Mesendoderm (in vitro differentiated cells): ENCODE results near the gene MSH2.
A peak's percentile ranks its signal among the peaks of the same experiment; 100 is the strongest.

Source experiments
- DNase-seq: peaks from one replicate; pipeline ENCODE4 v3.0.0; 2013
- H2AK5ac ChIP-seq: 2 replicates; pipeline ENCODE4 v1.6.1; 2013; ENCODE audit warnings: low read length, inconsistent platforms
- H2BK120ac ChIP-seq: 2 replicates; pipeline ENCODE4 v1.6.1; 2013; ENCODE audit warnings: low read depth, mild to moderate bottlenecking, low read length, moderate library complexity, mixed read lengths
- H2BK15ac ChIP-seq: replicated peaks from 2 replicates; pipeline ENCODE4 v1.6.1; 2013; ENCODE audit warnings: low read depth, mild to moderate bottlenecking, moderate library complexity
- H2BK5ac ChIP-seq: 2 replicates; pipeline ENCODE4 v1.6.1; 2013; ENCODE audit warnings: low read length, inconsistent platforms
- H3K18ac ChIP-seq: 2 replicates; pipeline ENCODE4 v1.6.1; 2013; ENCODE audit warnings: mild to moderate bottlenecking, low read length, mixed read lengths
- H3K23ac ChIP-seq: one replicate; pipeline ENCODE4 v1.6.1; 2013; ENCODE audit warnings: low read length
- H3K27ac ChIP-seq: 2 replicates; pipeline ENCODE4 v1.5.1; 2013; ENCODE audit warnings: low read depth, mild to moderate bottlenecking, inconsistent platforms, low read length, moderate library complexity
- H3K27me3 ChIP-seq: 2 replicates; pipeline ENCODE4 v1.6.1; 2013; ENCODE audit warnings: low read length, control low read depth, mild to moderate bottlenecking, inconsistent platforms; ENCODE audit not compliant: insufficient read depth, poor library complexity
- H3K36me3 ChIP-seq: 2 replicates; pipeline ENCODE4 v1.6.1; 2013; ENCODE audit warnings: low read length, inconsistent platforms; ENCODE audit not compliant: control insufficient read depth, insufficient read depth
- H3K4ac ChIP-seq: one replicate; pipeline ENCODE4 v1.6.1; 2013; ENCODE audit warnings: low read depth, mild to moderate bottlenecking, low read length, moderate library complexity
- H3K4me1 ChIP-seq: 2 replicates; pipeline ENCODE4 v1.6.1; 2013; ENCODE audit warnings: low read depth, low read length, inconsistent platforms; ENCODE audit not compliant: control insufficient read depth
- H3K4me2 ChIP-seq: 2 replicates; pipeline ENCODE4 v1.6.1; 2013; ENCODE audit warnings: low read length
- H3K4me3 ChIP-seq: 2 replicates; pipeline ENCODE4 v1.5.1; 2013; ENCODE audit warnings: mild to moderate bottlenecking, low read length
- H3K56ac ChIP-seq: one replicate; pipeline ENCODE4 v1.6.1; 2013; ENCODE audit warnings: low read length
- H3K79me1 ChIP-seq: 2 replicates; pipeline ENCODE4 v1.6.1; 2013; ENCODE audit warnings: low read length, inconsistent platforms
- H3K79me2 ChIP-seq: 2 replicates; pipeline ENCODE4 v1.6.1; 2013; ENCODE audit warnings: mild to moderate bottlenecking, low read length; ENCODE audit not compliant: control insufficient read depth, insufficient read depth
- H3K9ac ChIP-seq: 2 replicates; pipeline ENCODE4 v1.6.1; 2013; ENCODE audit warnings: low read length, inconsistent platforms
- H4K5ac ChIP-seq: one replicate; pipeline ENCODE4 v1.6.1; 2013; ENCODE audit warnings: low read length
- H4K8ac ChIP-seq: one replicate; pipeline ENCODE4 v1.6.1; 2013; ENCODE audit warnings: low read depth, mild to moderate bottlenecking, control low read depth, low read length, moderate library complexity
- WGBS: extraction: QIAGEN DNeasy Blood & Tissue Kit; methylation state at CpG from one replicate; pipeline ENCODE4 v1.1.7; 2013; ENCODE audit warnings: low lambda C conversion rate, missing lambda C conversion rate; ENCODE audit not compliant: insufficient coverage; ENCODE audit errors: extremely low coverage; 5-methylcytosine and 5-hydroxymethylcytosine counted together

MSH2 gene

DNA sequence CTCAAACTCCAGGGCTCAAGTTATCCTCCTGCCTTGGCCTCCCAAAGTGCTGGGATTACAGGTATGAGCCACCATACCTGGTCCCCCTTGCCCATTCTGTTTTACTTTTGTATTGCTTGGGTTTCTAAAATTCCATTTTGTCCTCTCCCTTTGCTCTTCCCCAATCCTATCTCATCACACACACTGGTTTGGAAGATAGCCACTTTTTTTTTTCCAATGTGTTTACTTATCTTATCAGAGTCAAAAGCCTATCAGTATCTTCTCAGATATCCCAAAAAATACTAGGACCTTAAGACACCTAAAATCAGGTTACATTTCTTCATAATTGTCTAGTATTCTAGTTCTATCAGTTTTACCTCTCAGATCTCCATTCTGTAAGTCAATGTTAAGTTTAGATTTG lies 56.1 kb downstream of the MSH2 start:
- no peak overlapping the region for H4K5ac ChIP-seq
- peak; percentile 48 for DNase-seq
- H3K79me1 ChIP-seq, result peaks cover 3% of the 10 kb centered on the region
- H2BK5ac ChIP-seq, result no peak overlapping the region
- no peak overlapping the region for H3K23ac ChIP-seq
- no peak overlapping the region for H3K4me2 ChIP-seq
- peaks cover 3% of the 10 kb centered on the region for H3K36me3 ChIP-seq
- H3K56ac ChIP-seq, result no peak overlapping the region
- no peak overlapping the region for H3K18ac ChIP-seq
- no peak overlapping the region for H3K27ac ChIP-seq
- H2BK120ac ChIP-seq, result no peak overlapping the region
- no peak overlapping the region for H3K9ac ChIP-seq
- H3K27me3 ChIP-seq, result no peaks in the 10 kb centered on the region
- no peaks in the 10 kb centered on the region for H3K79me2 ChIP-seq
- H2BK15ac ChIP-seq, result no peak overlapping the region
- no peak overlapping the region for H3K4ac ChIP-seq
- H2AK5ac ChIP-seq, result no peak overlapping the region
- no peak overlapping the region for H4K8ac ChIP-seq
- H3K4me1 ChIP-seq, result no peaks in the 10 kb centered on the region
- H3K4me3 ChIP-seq, result no peak overlapping the region

GRCh38 chr2:47460766-47461165 lies 57.8 kb downstream of the MSH2 start:
- H3K27me3 ChIP-seq, result no peaks in the 10 kb centered on the region
- no peak overlapping the region for H2BK120ac ChIP-seq
- no peaks in the 10 kb centered on the region for H3K79me2 ChIP-seq
- no peak overlapping the region for H3K4me2 ChIP-seq
- peaks cover 1% of the 10 kb centered on the region for H3K79me1 ChIP-seq
- H3K4me1 ChIP-seq, result no peaks in the 10 kb centered on the region
- no peak overlapping the region for H3K27ac ChIP-seq
- no peak for DNase-seq
- H3K56ac ChIP-seq, result no peak overlapping the region
- no peak overlapping the region for H3K18ac ChIP-seq
- H4K5ac ChIP-seq, result no peak overlapping the region
- no peak overlapping the region for H4K8ac ChIP-seq
- H2AK5ac ChIP-seq, result no peak overlapping the region
- no peak overlapping the region for H2BK15ac ChIP-seq
- no peak overlapping the region for H3K9ac ChIP-seq
- no peak overlapping the region for H3K23ac ChIP-seq
- H2BK5ac ChIP-seq, result no peak overlapping the region
- H3K36me3 ChIP-seq, result peaks cover 4% of the 10 kb centered on the region
- no peak overlapping the region for H3K4ac ChIP-seq
- no peak overlapping the region for H3K4me3 ChIP-seq

DNA sequence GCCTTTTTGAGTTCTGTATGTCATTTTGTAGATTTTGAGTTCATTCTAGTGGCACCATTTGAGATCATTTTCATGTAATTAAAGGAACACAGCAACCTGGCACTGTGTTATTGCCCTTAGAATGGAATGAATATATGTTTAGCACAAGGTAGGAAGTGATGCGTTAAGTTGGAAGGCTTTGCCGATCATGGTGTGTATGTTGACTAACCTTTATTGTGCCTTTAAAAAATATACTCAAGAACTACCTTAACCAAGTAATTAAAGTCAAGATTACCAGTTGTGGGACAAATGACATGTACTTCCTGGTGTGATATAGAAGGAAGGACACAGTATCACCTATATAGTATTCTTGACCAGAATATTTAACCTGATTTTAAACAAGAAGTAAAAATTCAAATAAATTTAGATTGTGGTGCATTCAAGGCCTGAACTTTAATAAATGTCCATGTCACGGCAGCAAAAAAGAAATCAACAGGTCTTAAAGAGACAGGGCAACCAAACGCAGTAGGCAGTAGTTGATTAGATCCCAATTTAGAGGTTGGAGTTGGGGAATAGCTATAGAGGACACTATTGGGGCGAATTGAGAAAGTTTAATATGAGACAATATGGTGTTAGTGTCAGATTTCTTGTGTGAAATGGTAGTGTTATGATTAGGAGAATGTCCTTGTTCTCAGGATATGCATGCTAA lies 68.6 kb downstream of the MSH2 start:
- Histone ChIP-seq H3K79me1 (no peaks in the 10 kb centered on the region), H2AK5ac (no peak overlapping the region), H2BK15ac (no peak overlapping the region), H3K4ac (no peak overlapping the region), H3K4me2 (no peak overlapping the region), H4K8ac (no peak overlapping the region), H4K5ac (no peak overlapping the region), H3K56ac (no peak overlapping the region), H2BK5ac (no peak overlapping the region), H3K18ac (no peak overlapping the region), H3K4me3 (no peak overlapping the region), H3K79me2 (no peaks in the 10 kb centered on the region), H3K27ac (no peak overlapping the region), H3K4me1 (no peaks in the 10 kb centered on the region), H2BK120ac (no peak overlapping the region), H3K27me3 (no peaks in the 10 kb centered on the region), H3K23ac (no peak overlapping the region), H3K36me3 (peaks cover 1% of the 10 kb centered on the region), H3K9ac (no peak overlapping the region)
- no peak for DNase-seq
- WGBS, result 100% methylated on average over 1 of the region's 5 CpGs

- Histone ChIP-seq H3K4me2 (no peak overlapping the region), H3K27ac (no peak overlapping the region), H4K8ac (no peak overlapping the region), H3K27me3 (no peaks in the 10 kb centered on the region), H4K5ac (no peak overlapping the region), H3K9ac (no peak overlapping the region), H3K56ac (no peak overlapping the region), H2BK5ac (no peak overlapping the region), H3K4me3 (no peak overlapping the region), H2AK5ac (no peak overlapping the region), H2BK120ac (no peak overlapping the region), H3K79me2 (no peaks in the 10 kb centered on the region), H3K4me1 (no peaks in the 10 kb centered on the region), H3K23ac (no peak overlapping the region), H3K18ac (no peak overlapping the region), H2BK15ac (no peak overlapping the region), H3K4ac (no peak overlapping the region), H3K36me3 (peaks cover 3% of the 10 kb centered on the region), H3K79me1 (no peaks in the 10 kb centered on the region)
- DNase-seq, result no peak
- no CpG with 5 or more reads among the region's 1 CpG for WGBS
These were observed 76.9 kb downstream of the MSH2 start for GRCh38 chr2:47479863-47480262.

GRCh38 chr2:47483191-47483590 lies 80.2 kb downstream of the MSH2 start:
- Histone ChIP-seq H3K18ac (no peak overlapping the region), H2BK15ac (no peak overlapping the region), H3K4me3 (no peak overlapping the region), H3K36me3 (peaks cover 2% of the 10 kb centered on the region), H3K9ac (no peak overlapping the region), H2BK120ac (no peak overlapping the region), H3K4ac (no peak overlapping the region), H3K27me3 (no peaks in the 10 kb centered on the region), H3K27ac (no peak overlapping the region), H3K79me2 (no peaks in the 10 kb centered on the region), H3K56ac (no peak overlapping the region), H3K4me1 (no peaks in the 10 kb centered on the region), H4K5ac (no peak overlapping the region), H3K4me2 (no peak overlapping the region), H3K23ac (no peak overlapping the region), H3K79me1 (no peaks in the 10 kb centered on the region), H4K8ac (no peak overlapping the region), H2AK5ac (no peak overlapping the region), H2BK5ac (no peak overlapping the region)
- WGBS, result no CpG with 5 or more reads among the region's 8 CpGs
- DNase-seq, result no peak

GRCh38 chr2:47484396-47484795 lies 81.4 kb downstream of the MSH2 start:
- no peaks in the 10 kb centered on the region for H3K4me1 ChIP-seq
- no peak overlapping the region for H2BK5ac ChIP-seq
- H2AK5ac ChIP-seq, result no peak overlapping the region
- H2BK15ac ChIP-seq, result no peak overlapping the region
- H3K23ac ChIP-seq, result no peak overlapping the region
- H3K18ac ChIP-seq, result no peak overlapping the region
- no CpG with 5 or more reads among the region's 5 CpGs for WGBS
- H3K9ac ChIP-seq, result no peak overlapping the region
- H2BK120ac ChIP-seq, result no peak overlapping the region
- no peaks in the 10 kb centered on the region for H3K79me1 ChIP-seq
- no peak overlapping the region for H3K27ac ChIP-seq
- H3K36me3 ChIP-seq, result peaks cover 2% of the 10 kb centered on the region
- no peak overlapping the region for H3K4ac ChIP-seq
- DNase-seq, result no peak
- H3K4me2 ChIP-seq, result no peak overlapping the region
- no peak overlapping the region for H3K4me3 ChIP-seq
- H3K27me3 ChIP-seq, result no peaks in the 10 kb centered on the region
- no peak overlapping the region for H4K8ac ChIP-seq
- no peak overlapping the region for H4K5ac ChIP-seq
- H3K56ac ChIP-seq, result no peak overlapping the region
- no peaks in the 10 kb centered on the region for H3K79me2 ChIP-seq
